HepG2 (cell line): ENCODE results near the gene WDR91. TPM values are rescaled to one million over a fixed set of nuclear protein-coding genes. Genes with fewer than 3 reads are reported as not detected.

Experiments used
- ARID4A ChIP-seq: sonication (generic); formaldehyde crosslinking; IDR thresholded peaks from 2 replicates; pipeline ENCODE4 v1.5.0; 2020; ENCODE audit warnings: mild to moderate bottlenecking, missing genetic modification reagents, borderline replicate concordance
- BRF2 ChIP-seq: sonication (generic); formaldehyde crosslinking; IDR thresholded peaks from 2 replicates; pipeline ENCODE4 v1.8.1; 2022; ENCODE audit warnings: mild to moderate bottlenecking, missing genetic modification reagents
- CBFB ChIP-seq: sonication (generic); formaldehyde crosslinking; IDR thresholded peaks from 2 replicates; pipeline ENCODE4 v1.4.0; 2020; ENCODE audit warnings: missing genetic modification reagents
- GABPA ChIP-seq, 2 experiments: IDR thresholded peaks; 2 replicates each; pipeline ENCODE4 v1.6.1; 2011 to 2016; ENCODE audit warnings: low read depth in 2 of 2, low read length in 1 of 2, missing biosample characterization in 1 of 2, missing genetic modification characterization in 1 of 2
- HOXA7 ChIP-seq: sonication (generic); formaldehyde crosslinking; IDR thresholded peaks from 2 replicates; pipeline ENCODE4 v1.8.1; 2022; ENCODE audit warnings: mild to moderate bottlenecking, missing genetic modification reagents, moderate library complexity
- IKZF5 ChIP-seq: IDR thresholded peaks from 2 replicates; pipeline ENCODE4 v1.6.1; 2018; ENCODE audit warnings: missing genetic modification reagents, mild to moderate bottlenecking, missing compliant biosample characterization
- KDM1A ChIP-seq: IDR thresholded peaks from 2 replicates; pipeline ENCODE4 v1.6.1; 2016; ENCODE audit warnings: missing compliant biosample characterization
- PRDM10 ChIP-seq: sonication (generic); formaldehyde crosslinking; IDR thresholded peaks from 2 replicates; pipeline ENCODE4 v1.4.0; 2020; ENCODE audit warnings: low read depth, missing genetic modification reagents
- RARA ChIP-seq: IDR thresholded peaks from 2 replicates; pipeline ENCODE4 v1.6.1; 2016; ENCODE audit warnings: missing genetic modification reagents, missing compliant biosample characterization
- SMAD1 ChIP-seq: sonication (generic); formaldehyde crosslinking; IDR thresholded peaks from 2 replicates; pipeline ENCODE4 v1.4.0; 2020; ENCODE audit warnings: missing genetic modification reagents, low read depth, mild to moderate bottlenecking, borderline replicate concordance
- STAG1 ChIP-seq: sonication (generic); formaldehyde crosslinking; IDR thresholded peaks from 2 replicates; pipeline ENCODE4 v1.4.0; 2020; ENCODE audit warnings: missing genetic modification reagents
- ZNF160 ChIP-seq: sonication (generic); formaldehyde crosslinking; IDR thresholded peaks from 2 replicates; pipeline ENCODE4 v1.8.0; 2022; ENCODE audit warnings: mild to moderate bottlenecking, inconsistent platforms, missing genetic modification reagents
- ZNF468 ChIP-seq: sonication (generic); formaldehyde crosslinking; IDR thresholded peaks from 2 replicates; pipeline ENCODE4 v1.8.0; 2022; ENCODE audit warnings: mild to moderate bottlenecking, moderate library complexity, missing genetic modification reagents
- ZNF740 ChIP-seq: sonication (generic); formaldehyde crosslinking; IDR thresholded peaks from 2 replicates; pipeline ENCODE4 v1.4.0; 2020; ENCODE audit warnings: missing genetic modification reagents
- ZNF800 ChIP-seq: sonication (generic); formaldehyde crosslinking; IDR thresholded peaks from 2 replicates; pipeline ENCODE4 v1.4.0; 2020; ENCODE audit warnings: missing genetic modification reagents
- polyA plus RNA-seq, 8 experiments: library from polyadenylated mRNA; depleted of rRNA in 3 of 8; stranded (reverse) in 7 of 8; unstranded in 1 of 8; fragments of >200 nt; fragmentation: Illumina TruSeq in 4 of 8; extraction: Trizol in 4 of 8; gene quantifications; 2 replicates each; pipeline versions ENCODE4 v1.2.1 to v1.2.3, GENCODE V29; 2011 to 2016; ENCODE audit warnings: low read depth in 4 of 8, missing spikeins in 1 of 8, mixed read lengths in 1 of 8; ENCODE audit not compliant: insufficient read depth in 1 of 8
- total RNA-seq, 5 experiments: library from RNA; depleted of rRNA; stranded (reverse); fragments of >200 nt; fragmentation: Illumina TruSeq; extraction: Trizol; gene quantifications; 2 replicates each; pipeline ENCODE4 v1.2.3, GENCODE V29; 2016; ENCODE audit warnings: low read depth in 1 of 5

WDR91 gene
- total and polyA plus RNA-seq, 2 of the 13 experiments (the other 11 are each of a cell fraction or from before 2014, with no cell fraction given): 11.6 to 12.1 TPM

- TF ChIP-seq ZNF800 (peak; percentile 15; the same call in 1 of the 2 replicates), CBFB (CRISPR knock-in tag) (0 out of 2 replicates have a peak, but pooled peaks have one; percentile 32), ARID4A (peak; percentile 80; the same call in 1 of the 2 replicates), RARA (peak; percentile 77), BRF2 (no peak), SMAD1 (CRISPR knock-in tag) (no peak), HOXA7 (CRISPR knock-in tag) (no peak), STAG1 (CRISPR knock-in tag) (no peak; the same call in 1 of the 2 replicates), ZNF160 (CRISPR knock-in tag) (no peak), KDM1A (CRISPR knock-in tag) (no peak), IKZF5 (CRISPR knock-in tag) (peak; percentile 61), ZNF468 (no peak), ZNF740 (CRISPR knock-in tag) (no peak), GABPA (IDR thresholded peaks at IDR 0.05; ENCODE audit: low read depth, low read length) (no peak), GABPA (CRISPR knock-in tag; IDR thresholded peaks at IDR 0.05; ENCODE audit: low read depth) (peak; percentile 37; the same call in 1 of the 2 replicates), PRDM10 (CRISPR knock-in tag) (0 out of 2 replicates have a peak, but pooled peaks have one; percentile 18)
These were observed 63.2 kb downstream of the WDR91 start, which contains the start of gene TMEM140 (continued) for GRCh38 chr7:135147899-135148721.
